HepG2 (cell line): ENCODE results near the gene C9orf85. TPM values are rescaled to one million over a fixed set of nuclear protein-coding genes. Genes with fewer than 3 reads are reported as not detected.

Experiments
- FOXA3 ChIP-seq: IDR thresholded peaks from 2 replicates; pipeline ENCODE4 v1.6.1; 2016; ENCODE audit warnings: missing genetic modification reagents, missing compliant biosample characterization
- GPN1 ChIP-seq: sonication (generic); formaldehyde crosslinking; IDR thresholded peaks from 2 replicates; pipeline ENCODE4 v1.5.1; 2020; ENCODE audit warnings: missing genetic modification reagents, borderline replicate concordance
- HDAC2 ChIP-seq: sonication (generic); formaldehyde crosslinking; IDR thresholded peaks from 2 replicates; pipeline ENCODE4 v1.4.0; 2020; ENCODE audit warnings: missing genetic modification reagents
- HNF1A ChIP-seq, 2 experiments: sonication (generic) in 1 of 2; formaldehyde crosslinking in 1 of 2; IDR thresholded peaks; 2 replicates each; pipeline versions ENCODE4 v1.4.0 to v1.6.1; 2016 to 2020; ENCODE audit warnings: borderline replicate concordance in 1 of 2, low read depth in 1 of 2, mild to moderate bottlenecking in 1 of 2, missing genetic modification reagents in 1 of 2
- JARID2 ChIP-seq: sonication (generic); formaldehyde crosslinking; IDR thresholded peaks from 2 replicates; pipeline ENCODE4 v1.8.1; 2023; ENCODE audit warnings: missing genetic modification reagents, inconsistent platforms; ENCODE audit not compliant: insufficient replicate concordance
- PHF5A ChIP-seq: IDR thresholded peaks from one replicate; pipeline ENCODE4 v1.6.1; 2018; ENCODE audit warnings: low read depth, missing genetic modification reagents; ENCODE audit not compliant: unreplicated experiment
- POGZ ChIP-seq: sonication (generic); formaldehyde crosslinking; IDR thresholded peaks from 2 replicates; pipeline ENCODE4 v1.4.0; 2020; ENCODE audit warnings: mild to moderate bottlenecking, missing genetic modification reagents
- SOX13 ChIP-seq, 3 experiments: fragments of 450-650 bp in 1 of 3; sonication (generic) in 1 of 3; formaldehyde crosslinking in 1 of 3; IDR thresholded peaks in 2 of 3; conservative IDR thresholded peaks in 1 of 3; 2 replicates each; pipeline versions ENCODE4 v1.5.0 to v1.6.1; 2016 to 2020; ENCODE audit warnings: antibody characterized with exemption in 1 of 3, mild to moderate bottlenecking in 1 of 3, missing compliant biosample characterization in 1 of 3, missing genetic modification reagents in 1 of 3, moderate library complexity in 1 of 3
- STAT5B ChIP-seq: sonication (generic); formaldehyde crosslinking; IDR thresholded peaks from 2 replicates; pipeline ENCODE4 v1.4.0; 2020; ENCODE audit warnings: missing genetic modification reagents
- THRA ChIP-seq: sonication (generic); formaldehyde crosslinking; IDR thresholded peaks from 2 replicates; pipeline ENCODE4 v1.4.0; 2020; ENCODE audit warnings: missing genetic modification reagents, borderline replicate concordance
- ZNF331 ChIP-seq: sonication (generic); formaldehyde crosslinking; IDR thresholded peaks from 2 replicates; pipeline ENCODE4 v1.4.0; 2020; ENCODE audit warnings: missing genetic modification reagents
- ZNF574 ChIP-seq: sonication (generic); formaldehyde crosslinking; IDR thresholded peaks from 2 replicates; pipeline ENCODE4 v1.4.0; 2020; ENCODE audit warnings: missing genetic modification reagents
- ZNF710 ChIP-seq: sonication (generic); formaldehyde crosslinking; IDR thresholded peaks from 2 replicates; pipeline ENCODE4 v1.5.0; 2020; ENCODE audit warnings: mild to moderate bottlenecking, missing genetic modification reagents, borderline replicate concordance
- ZNF724P ChIP-seq: sonication (generic); formaldehyde crosslinking; IDR thresholded peaks from 2 replicates; pipeline ENCODE4 v1.8.0; 2022; ENCODE audit warnings: missing genetic modification reagents, borderline replicate concordance
- ZNF788 ChIP-seq: sonication (generic); formaldehyde crosslinking; IDR thresholded peaks from 2 replicates; pipeline ENCODE4 v1.5.0; 2020; ENCODE audit warnings: mild to moderate bottlenecking, missing genetic modification reagents, borderline replicate concordance
- ZSCAN21 ChIP-seq: sonication (generic); formaldehyde crosslinking; IDR thresholded peaks from 2 replicates; pipeline ENCODE4 v1.8.0; 2022; ENCODE audit warnings: mild to moderate bottlenecking, missing genetic modification reagents, moderate library complexity, borderline replicate concordance
- polyA plus RNA-seq, 8 experiments: library from polyadenylated mRNA; depleted of rRNA in 3 of 8; stranded (reverse) in 7 of 8; unstranded in 1 of 8; fragments of >200 nt; fragmentation: Illumina TruSeq in 4 of 8; extraction: Trizol in 4 of 8; gene quantifications; 2 replicates each; pipeline versions ENCODE4 v1.2.1 to v1.2.3, GENCODE V29; 2011 to 2016; ENCODE audit warnings: low read depth in 4 of 8, missing spikeins in 1 of 8, mixed read lengths in 1 of 8; ENCODE audit not compliant: insufficient read depth in 1 of 8
- total RNA-seq, 5 experiments: library from RNA; depleted of rRNA; stranded (reverse); fragments of >200 nt; fragmentation: Illumina TruSeq; extraction: Trizol; gene quantifications; 2 replicates each; pipeline ENCODE4 v1.2.3, GENCODE V29; 2016; ENCODE audit warnings: low read depth in 1 of 5

C9orf85 gene
- total and polyA plus RNA-seq, 2 of the 13 experiments (the other 11 are each of a cell fraction or from before 2014, with no cell fraction given), result 9.9 to 13.9 TPM

- TF ChIP-seq ZNF574, result peak; percentile 77
- peak; percentile 93 for TF ChIP-seq PHF5A (CRISPR knock-in tag)
- peak; percentile 59; the same call in 1 of the 2 replicates for TF ChIP-seq ZNF788 (CRISPR knock-in tag)
- TF ChIP-seq GPN1 (CRISPR knock-in tag), result no peak
- TF ChIP-seq HDAC2, result peak; percentile 65; the same call in 1 of the 2 replicates
- TF ChIP-seq FOXA3 (CRISPR knock-in tag), result peak; percentile 26
- peak; percentile 13; the same call in 1 of the 2 replicates for TF ChIP-seq POGZ (CRISPR knock-in tag)
- no peak for TF ChIP-seq SOX13 (IDR thresholded peaks at IDR 0.05)
- peak in 1 of 2 experiments; percentile 33; a peak in 1 of 4 replicates for TF ChIP-seq SOX13 (CRISPR knock-in tag; conservative IDR thresholded peaks at IDR 0.05 in 1 of 2, IDR thresholded peaks at IDR 0.05 in 1 of 2)
- TF ChIP-seq THRA (CRISPR knock-in tag), result peak; percentile 54; the same call in 1 of the 2 replicates
- 0 out of 2 replicates have a peak, but pooled peaks have one; percentile 15 for TF ChIP-seq ZNF710
- TF ChIP-seq HNF1A (IDR thresholded peaks at IDR 0.05; ENCODE audit: low read depth), result no peak
- no peak; the same call in 1 of the 2 replicates for TF ChIP-seq HNF1A (CRISPR knock-in tag; IDR thresholded peaks at IDR 0.05; ENCODE audit: borderline replicate concordance)
- peak; percentile 72; the same call in 1 of the 2 replicates for TF ChIP-seq ZNF331 (CRISPR knock-in tag)
- peak; percentile 50 for TF ChIP-seq JARID2
- no peak; the same call in 1 of the 2 replicates for TF ChIP-seq STAT5B (CRISPR knock-in tag)
- TF ChIP-seq ZSCAN21, result no peak; the same call in 1 of the 2 replicates
- TF ChIP-seq ZNF724P (CRISPR knock-in tag), result no peak
Observed at GRCh38 chr9:71911061-71911907, at the start of gene C9orf85, which contains the start of gene ABHD17B (continued).
